Panc1 (cell line): ENCODE measurements around the gene PRKAR2B.
"Not testable (repeated sequence)": the region's sequence is repeated elsewhere in the genome, so short reads cannot be mapped to it uniquely, and the experiment has no call there.

Experiments
- POLR2AphosphoS5 ChIP-seq: IDR thresholded peaks from 2 replicates; pipeline ENCODE4 v1.6.1; 2012; ENCODE audit warnings: mild to moderate bottlenecking, low read depth, low read length, moderate library complexity
- TF ChIP-seq, protein P1 (sequence below), 2 experiments: IDR thresholded peaks; 2 replicates each; pipeline ENCODE4 v1.6.1; 2011 to 2012; ENCODE audit warnings: low read depth in 2 of 2, control low read depth in 1 of 2, low read length in 1 of 2, mild to moderate bottlenecking in 1 of 2, moderate library complexity in 1 of 2; ENCODE audit not compliant: insufficient read depth in 1 of 2

DNA sequence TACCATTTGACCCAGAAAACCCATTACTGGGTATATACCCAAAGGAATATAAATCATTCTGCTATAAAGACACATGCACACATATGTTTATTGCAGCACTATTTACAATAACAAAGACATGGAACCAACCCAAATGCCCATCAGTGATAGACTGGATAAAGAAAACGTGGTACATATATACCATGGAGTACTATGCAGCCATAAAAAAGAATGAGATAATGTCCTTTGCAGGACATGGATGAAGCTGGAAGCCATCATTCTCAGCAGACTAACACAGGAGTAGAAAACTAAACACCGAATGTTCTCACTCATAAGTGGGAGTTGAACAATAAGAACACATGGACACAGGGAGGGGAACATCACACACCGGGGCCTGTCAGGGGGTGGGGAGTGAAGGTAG lies 111.2 kb downstream of the PRKAR2B start:
- TF ChIP-seq POLR2AphosphoS5, result not testable (repeated sequence)
- TF ChIP-seq, protein P1, sequence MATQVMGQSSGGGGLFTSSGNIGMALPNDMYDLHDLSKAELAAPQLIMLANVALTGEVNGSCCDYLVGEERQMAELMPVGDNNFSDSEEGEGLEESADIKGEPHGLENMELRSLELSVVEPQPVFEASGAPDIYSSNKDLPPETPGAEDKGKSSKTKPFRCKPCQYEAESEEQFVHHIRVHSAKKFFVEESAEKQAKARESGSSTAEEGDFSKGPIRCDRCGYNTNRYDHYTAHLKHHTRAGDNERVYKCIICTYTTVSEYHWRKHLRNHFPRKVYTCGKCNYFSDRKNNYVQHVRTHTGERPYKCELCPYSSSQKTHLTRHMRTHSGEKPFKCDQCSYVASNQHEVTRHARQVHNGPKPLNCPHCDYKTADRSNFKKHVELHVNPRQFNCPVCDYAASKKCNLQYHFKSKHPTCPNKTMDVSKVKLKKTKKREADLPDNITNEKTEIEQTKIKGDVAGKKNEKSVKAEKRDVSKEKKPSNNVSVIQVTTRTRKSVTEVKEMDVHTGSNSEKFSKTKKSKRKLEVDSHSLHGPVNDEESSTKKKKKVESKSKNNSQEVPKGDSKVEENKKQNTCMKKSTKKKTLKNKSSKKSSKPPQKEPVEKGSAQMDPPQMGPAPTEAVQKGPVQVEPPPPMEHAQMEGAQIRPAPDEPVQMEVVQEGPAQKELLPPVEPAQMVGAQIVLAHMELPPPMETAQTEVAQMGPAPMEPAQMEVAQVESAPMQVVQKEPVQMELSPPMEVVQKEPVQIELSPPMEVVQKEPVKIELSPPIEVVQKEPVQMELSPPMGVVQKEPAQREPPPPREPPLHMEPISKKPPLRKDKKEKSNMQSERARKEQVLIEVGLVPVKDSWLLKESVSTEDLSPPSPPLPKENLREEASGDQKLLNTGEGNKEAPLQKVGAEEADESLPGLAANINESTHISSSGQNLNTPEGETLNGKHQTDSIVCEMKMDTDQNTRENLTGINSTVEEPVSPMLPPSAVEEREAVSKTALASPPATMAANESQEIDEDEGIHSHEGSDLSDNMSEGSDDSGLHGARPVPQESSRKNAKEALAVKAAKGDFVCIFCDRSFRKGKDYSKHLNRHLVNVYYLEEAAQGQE (IDR thresholded peaks at IDR 0.05; ENCODE audit: insufficient read depth in 1 of 2, low read depth in 2 of 2, low read length in 1 of 2), result not testable (repeated sequence)
